H1 (cell line): ENCODE results near the gene SOHLH2. TPM values are rescaled to one million over a fixed set of nuclear protein-coding genes. Genes with fewer than 3 reads are reported as not detected.

Experiments
- ASH2L ChIP-seq: fragments of 200-600, 300-600 bp; sonication (generic); IDR thresholded peaks from one replicate; pipeline ENCODE4 v1.7.1; 2017; ENCODE audit warnings: low read length
- CTBP2 ChIP-seq: IDR thresholded peaks from 2 replicates; pipeline ENCODE4 v1.7.0; 2011; ENCODE audit warnings: borderline replicate concordance, mild to moderate bottlenecking, moderate library complexity, mixed read lengths, low read length; ENCODE audit not compliant: insufficient read depth, insufficient read length
- USF2 ChIP-seq: IDR thresholded peaks from 2 replicates; pipeline ENCODE4 v1.6.1; 2011; ENCODE audit warnings: low read length, improper control_type of control experiment
- polyA plus RNA-seq, 7 experiments: library from polyadenylated mRNA; depleted of rRNA in 3 of 7; stranded (reverse) in 5 of 7; unstranded in 2 of 7; fragments of >200 nt in 5 of 7; fragments of 200-250 nt in 2 of 7; gene quantifications; 1 replicate in 5 of 7; 2 replicates in 1 of 7; 4 replicates in 1 of 7; pipeline versions ENCODE4 v1.2.1 to v1.2.3, GENCODE V29; 2011 to 2013; ENCODE audit warnings: missing spikeins in 2 of 7, mixed read lengths in 2 of 7
- total RNA-seq: library from RNA; stranded (reverse); fragmentation: NEBNext Ultra II Directional; extraction: Animal tissue kit (Norgen Biotek cat#: 25700); gene quantifications from 2 replicates; pipeline ENCODE4 v1.2.1, GENCODE V29; 2021

Gene SOHLH2
- total and polyA plus RNA-seq, 2 of the 8 experiments (the other 6 are each of a cell fraction or from before 2014, with no cell fraction given) = 6.8 to 10.3 TPM

DNA sequence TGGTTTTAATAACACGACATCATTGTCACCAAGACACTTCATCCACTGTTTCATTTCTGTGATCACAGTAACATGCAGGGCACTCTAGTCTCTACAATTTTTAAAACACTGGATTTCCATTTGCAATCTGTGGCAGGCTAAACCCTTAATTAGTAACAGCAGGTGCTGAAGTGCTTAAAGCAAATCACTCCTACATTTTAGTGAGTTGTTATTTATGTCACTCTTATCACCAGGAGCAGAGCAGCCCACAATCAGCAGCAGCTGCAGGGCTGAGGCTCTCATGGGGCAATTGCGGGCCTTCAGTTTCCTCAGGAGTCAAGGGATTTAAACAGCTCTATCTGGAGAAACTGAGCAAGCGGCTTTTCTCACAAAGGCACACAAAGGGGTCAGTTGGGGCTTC lies 1.6 kb downstream of the SOHLH2 start (continued):
- TF ChIP-seq USF2 (no peak), CTBP2 (no peak), ASH2L (no peak)
